Fibroblast of pulmonary artery (primary cell): ENCODE data around the gene GFOD1.

Experiments used
- DNase-seq: peaks from one replicate; pipeline ENCODE4 v3.0.0-alpha.2; 2010; ENCODE audit warnings: low read depth
- H3K4me3 ChIP-seq: replicated peaks from 2 replicates; pipeline ENCODE4 v1.5.1; 2011; ENCODE audit warnings: low read depth, mild to moderate bottlenecking, control low read depth, low read length, moderate library complexity
- CTCF ChIP-seq: IDR thresholded peaks from 2 replicates; pipeline ENCODE4 v1.5.1; 2011; ENCODE audit warnings: mild to moderate bottlenecking, control low read depth, low read length, inconsistent platforms; ENCODE audit errors: missing control alignments

Gene GFOD1

GRCh38 chr6:13500915-13501314 is 13.5 kb upstream of the GFOD1 start:
- no peak for DNase-seq
- TF ChIP-seq CTCF: no peak
- no peak overlapping the region for H3K4me3 ChIP-seq

DNA sequence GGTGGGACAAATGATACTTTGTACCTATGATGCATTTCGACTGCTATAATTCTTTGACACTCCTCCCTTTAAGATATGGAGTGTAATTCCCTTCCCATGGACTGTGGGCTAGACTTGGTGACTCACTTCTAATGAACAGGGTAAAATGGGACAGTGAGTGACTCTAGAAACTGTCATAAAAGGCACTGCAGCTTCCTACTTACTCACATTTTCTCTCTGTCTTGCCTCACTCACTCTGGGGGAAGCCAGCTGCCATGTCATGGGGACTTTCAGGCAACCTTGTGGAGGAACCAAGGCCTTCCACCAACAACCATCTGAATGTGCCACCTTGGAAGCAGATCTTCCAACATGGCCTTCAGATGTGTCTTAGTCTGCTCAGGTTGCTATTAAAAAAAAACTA is 12.9 kb upstream of the GFOD1 start:
- no peak overlapping the region for H3K4me3 ChIP-seq
- DNase-seq: no peak
- no peak for TF ChIP-seq CTCF

DNA sequence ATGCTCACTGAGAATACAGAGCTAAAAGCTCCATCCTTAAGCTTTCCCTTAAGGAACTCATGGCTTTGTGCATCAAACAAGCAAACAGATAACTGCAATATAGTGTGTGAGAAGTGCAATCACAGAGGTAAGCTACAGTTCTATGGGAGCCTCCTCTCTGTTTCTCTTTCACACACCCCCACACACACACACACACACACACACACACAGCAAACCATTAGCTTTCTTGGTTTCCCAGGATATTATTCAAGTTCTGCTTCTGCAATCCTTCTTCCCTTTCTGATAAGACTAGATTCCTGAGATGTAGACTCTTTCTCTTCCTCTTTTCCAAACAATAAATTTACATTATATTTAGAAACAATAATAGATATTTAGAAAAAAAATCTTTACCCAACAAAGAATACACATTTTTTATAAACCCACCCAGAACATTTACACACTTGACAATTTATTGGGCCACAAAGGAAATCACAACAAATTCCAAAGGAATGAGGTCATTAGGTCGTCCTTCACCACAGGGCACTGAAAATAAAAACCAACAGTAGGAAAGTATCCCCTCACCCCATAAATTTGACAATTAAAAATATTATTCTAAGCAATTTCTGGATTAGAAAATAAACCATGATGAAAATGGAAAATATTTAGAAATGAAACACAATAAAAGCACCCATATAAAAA is 9.3 kb upstream of the GFOD1 start:
- no peak for TF ChIP-seq CTCF

DNA sequence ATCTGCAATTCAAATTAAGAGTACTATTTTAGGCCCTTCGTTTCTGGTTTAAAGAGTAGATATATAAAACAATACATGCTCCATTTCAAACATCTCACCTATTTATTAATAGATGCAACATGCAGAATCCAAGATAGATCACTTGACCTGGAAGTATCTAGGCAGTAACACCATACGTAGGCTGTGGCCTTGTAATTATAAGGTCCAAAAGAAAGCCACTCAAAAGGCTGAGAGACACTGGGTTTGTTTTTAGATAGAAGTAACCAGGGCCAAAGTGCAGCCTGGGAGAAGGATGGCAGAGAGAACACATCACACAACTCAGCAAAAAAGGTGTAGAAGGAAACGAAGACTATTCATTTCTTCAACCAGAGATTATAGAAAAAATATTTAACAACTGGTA is 8.4 kb upstream of the GFOD1 start:
- no peak overlapping the region for H3K4me3 ChIP-seq
- DNase-seq: no peak
- TF ChIP-seq CTCF: no peak

More for the DNA sequence above, 9.3 kb upstream of the GFOD1 start:
- H3K4me3 ChIP-seq: no peak overlapping the region
- peak; percentile 59 for DNase-seq

- no peak for TF ChIP-seq CTCF
- no peak overlapping the region for H3K4me3 ChIP-seq
- no peak for DNase-seq
Observed at GRCh38 chr6:13495112-13495776, 7.8 kb upstream of the GFOD1 start.

- no peak for TF ChIP-seq CTCF
- no peak overlapping the region for H3K4me3 ChIP-seq
- DNase-seq: no peak
Observed at GRCh38 chr6:13494137-13494536, 6.7 kb upstream of the GFOD1 start.

DNA sequence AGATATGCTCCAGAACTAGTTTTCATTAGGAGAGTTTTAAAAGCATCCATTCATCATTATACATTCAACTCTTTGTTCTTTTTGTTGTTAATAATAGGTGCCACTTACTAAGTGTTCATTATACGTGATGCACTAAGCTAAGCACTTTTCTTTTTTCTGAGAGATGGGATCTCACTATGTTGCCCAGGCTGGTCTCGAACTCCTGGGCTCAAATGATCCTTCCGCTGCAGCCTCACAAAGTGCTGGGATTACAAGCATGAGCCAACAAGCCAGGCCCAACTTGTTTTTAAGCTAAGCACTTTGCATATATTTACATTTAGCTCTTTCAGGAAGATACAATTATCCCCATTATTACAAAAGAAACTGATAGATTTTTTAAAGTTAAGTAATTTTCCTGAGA is 5.7 kb upstream of the GFOD1 start:
- DNase-seq: no peak
- TF ChIP-seq CTCF: no peak
- H3K4me3 ChIP-seq: no peak overlapping the region
